ENCODE data around the gene SPATA20.

The SPATA20 gene

DNA sequence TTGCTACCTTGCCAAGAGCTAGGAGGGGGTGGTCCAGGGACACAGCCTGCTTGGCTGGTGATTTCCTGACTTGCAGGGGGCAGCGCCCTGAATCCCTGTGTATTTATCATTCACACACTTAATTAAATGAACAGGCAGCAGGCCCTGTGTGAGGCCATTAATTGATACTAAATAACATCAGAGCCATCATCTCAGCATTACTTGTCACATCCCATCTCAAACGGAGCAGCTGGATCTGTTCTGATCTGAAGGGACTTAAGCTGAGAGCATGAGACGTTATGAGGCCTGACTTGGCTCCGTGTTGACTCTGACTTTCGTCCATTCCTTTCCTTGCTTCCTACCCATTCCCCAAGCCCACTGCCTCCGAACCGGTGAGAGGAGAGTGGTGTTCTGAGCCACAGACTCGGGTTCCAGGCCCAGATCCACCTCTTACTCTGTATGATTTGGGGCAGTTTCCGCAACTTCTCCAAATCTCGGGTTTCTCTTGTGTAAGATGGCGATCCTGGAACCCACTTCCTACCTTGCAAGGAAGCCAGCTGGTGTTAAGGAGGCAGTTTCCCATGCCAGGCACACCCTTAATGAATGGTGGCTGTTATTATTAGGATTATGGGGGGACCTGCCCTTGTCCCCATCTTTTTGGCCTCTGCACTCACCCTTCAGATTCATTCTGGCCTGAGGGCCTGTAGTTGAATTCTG is 47.3 kb downstream of the SPATA20 start:
- no peak overlapping the region for H3K4me3 ChIP-seq (ENCODE audit: low read depth, low read length)

- no peak overlapping the region for H3K4me3 ChIP-seq (ENCODE audit: low read depth, low read length)
These were observed 47.9 kb downstream of the SPATA20 start for GRCh38 chr17:50594892-50595291.

- no peak overlapping the region for H3K4me3 ChIP-seq (ENCODE audit: low read depth, low read length)
These were observed 49.4 kb downstream of the SPATA20 start for GRCh38 chr17:50596191-50597037.

GRCh38 chr17:50598487-50598886 is 51.5 kb downstream of the SPATA20 start:
- no peak overlapping the region for H3K4me3 ChIP-seq (ENCODE audit: low read depth, low read length)

DNA sequence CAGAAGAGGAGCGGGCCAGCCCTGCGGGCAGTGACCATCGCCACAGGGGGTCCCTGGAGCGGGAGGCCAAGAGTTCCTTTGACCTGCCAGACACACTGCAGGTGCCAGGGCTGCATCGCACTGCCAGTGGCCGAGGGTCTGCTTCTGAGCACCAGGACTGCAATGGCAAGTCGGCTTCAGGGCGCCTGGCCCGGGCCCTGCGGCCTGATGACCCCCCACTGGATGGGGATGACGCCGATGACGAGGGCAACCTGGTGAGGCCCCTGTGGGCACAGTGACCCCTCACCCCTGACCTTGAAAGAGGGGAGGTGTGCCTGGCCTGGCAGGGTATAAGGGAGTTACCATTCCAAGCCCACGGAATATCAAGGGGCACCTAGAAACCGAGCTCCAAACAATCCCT is 52.6 kb downstream of the SPATA20 start:
- no peak overlapping the region for H3K4me3 ChIP-seq (ENCODE audit: low read depth, low read length)

GRCh38 chr17:50601823-50602375 is 54.9 kb downstream of the SPATA20 start:
- no peak overlapping the region for H3K4me3 ChIP-seq (ENCODE audit: low read depth, low read length)

GRCh38 chr17:50602836-50603235 is 55.9 kb downstream of the SPATA20 start:
- H3K4me3 ChIP-seq (ENCODE audit: low read depth, low read length): no peak overlapping the region

- H3K4me3 ChIP-seq (ENCODE audit: low read depth, low read length): no peak overlapping the region
These were observed 56.4 kb downstream of the SPATA20 start for GRCh38 chr17:50603340-50603739.

- no peak overlapping the region for H3K4me3 ChIP-seq (ENCODE audit: low read depth, low read length)
These were observed 57.5 kb downstream of the SPATA20 start for GRCh38 chr17:50604513-50604912.

DNA sequence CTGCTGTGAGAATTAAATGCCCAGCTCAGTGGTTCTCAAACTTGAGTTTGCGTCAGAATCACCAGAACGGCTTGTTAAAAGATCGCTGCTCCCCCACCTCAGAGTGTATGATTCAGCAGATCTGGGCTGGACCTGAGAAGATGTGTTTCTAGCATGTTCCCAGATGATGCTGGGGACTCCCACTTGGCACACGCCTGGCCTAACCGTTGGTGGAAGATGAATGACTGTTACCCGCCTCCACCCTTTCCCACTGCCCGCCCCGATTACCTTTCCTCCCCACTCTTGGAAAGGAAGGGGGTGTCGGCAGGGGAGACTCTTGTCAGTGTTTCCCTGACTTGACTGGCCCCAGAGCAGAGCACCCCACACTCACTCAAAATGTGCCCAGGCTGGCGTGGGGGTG is 58.5 kb downstream of the SPATA20 start:
- H3K4me3 ChIP-seq (ENCODE audit: low read depth, low read length): no peak overlapping the region
